GM12891 (cell line): Measurements from ENCODE around the gene AMBRA1.

Source experiments
- PAX5 ChIP-seq: IDR thresholded peaks from 2 replicates; pipeline ENCODE4 v1.6.1; 2011; ENCODE audit warnings: low read length, moderate library complexity, mild to moderate bottlenecking; ENCODE audit not compliant: insufficient read depth, severe bottlenecking
- POLR2A ChIP-seq: IDR thresholded peaks from 2 replicates; pipeline ENCODE4 v1.6.1; 2011; ENCODE audit warnings: low read depth, low read length, control low read depth
- POLR2AphosphoS5 ChIP-seq: IDR thresholded peaks from 2 replicates; pipeline ENCODE4 v1.6.1; 2011; ENCODE audit warnings: low read depth, low read length, control low read depth
- SPI1 ChIP-seq: IDR thresholded peaks from 2 replicates; pipeline ENCODE4 v1.6.1; 2011; ENCODE audit warnings: low read depth, low read length, control low read depth
- TAF1 ChIP-seq: IDR thresholded peaks from 2 replicates; pipeline ENCODE4 v1.6.1; 2011; ENCODE audit warnings: low read depth, low read length, control low read depth

DNA sequence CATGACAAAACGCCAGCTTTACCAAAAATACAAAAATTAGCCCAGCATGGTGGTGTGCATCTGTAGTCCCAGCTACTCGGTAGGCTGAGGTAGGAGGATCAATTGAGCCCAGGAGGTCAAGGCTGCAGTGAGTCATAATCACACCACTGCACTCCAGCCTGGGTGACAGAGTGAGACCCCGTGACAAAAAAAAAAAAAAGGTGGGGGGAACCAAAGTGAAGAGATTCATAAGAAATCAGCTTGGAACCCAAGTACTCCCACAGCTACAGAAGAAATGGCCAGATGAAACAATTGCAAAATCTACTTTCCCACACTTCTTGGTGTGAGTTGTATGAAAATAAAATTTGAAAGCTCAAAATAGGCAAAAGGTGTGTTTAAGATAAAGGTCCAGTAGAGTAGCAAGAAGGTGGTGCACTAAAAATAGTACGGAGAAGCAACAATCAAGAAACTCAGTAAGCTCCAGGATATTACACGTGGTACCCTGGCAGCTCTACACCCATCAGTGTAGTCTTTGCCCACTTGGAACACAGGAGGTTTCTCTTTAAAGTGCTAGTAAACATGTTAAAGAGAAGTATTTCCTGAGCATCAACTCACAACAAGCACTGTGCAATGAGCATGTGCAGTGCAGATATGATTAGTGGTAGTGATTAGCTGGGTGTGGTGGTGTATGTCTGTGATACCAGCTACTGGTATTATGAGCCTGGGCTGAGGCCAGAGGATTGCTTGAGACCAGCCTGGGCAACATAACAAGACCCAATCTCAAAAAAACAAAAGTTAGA, 17.9 kb upstream of the AMBRA1 start:
- TF ChIP-seq POLR2A (no peak), POLR2AphosphoS5 (no peak), TAF1 (no peak), SPI1 (no peak), PAX5 (no peak)
